K562 (cell line): ENCODE data around the gene NEDD4L. TPM values are rescaled to one million over a fixed set of nuclear protein-coding genes. Genes with fewer than 3 reads are reported as not detected.

Source experiments
- ATAC-seq: fragments of 200-7000 bp; cut with Tn5 transposase; 3 replicates; pipeline ENCODE4 v1.9.1; 2020; ENCODE audit warnings: moderate library complexity
- BruUV-seq: library from RNA; stranded (reverse); fragments of 400-500 nt; replicated peaks from 2 replicates; lab custom pipeline; 2021; lab: Mats Ljungman, UMichigan
- CTCF ChIA-PET: fragments of 300-600 bp; formaldehyde crosslinking; extraction: SDS; loops from one replicate; lab custom pipeline; 2021; ENCODE audit warnings: low intra/inter-chr PET ratio; lab: Yijun Ruan, JAX
- POLR2A ChIA-PET: fragments of 300-600, 350-650 bp; sonication (Branson Sonifier 250); formaldehyde crosslinking; extraction: SDS; loops from one replicate; lab custom pipeline; 2021; ENCODE audit warnings: antibody characterized with exemption, inconsistent platforms; lab: Yijun Ruan, JAX
- DNase-seq, 4 experiments: peaks; one replicate each; pipeline versions ENCODE4 v3.0.0 to v3.0.0-alpha.2; 2011 to 2018; ENCODE audit warnings: low spot score in 3 of 4, mixed read lengths in 3 of 4; ENCODE audit errors: extremely low read depth in 1 of 4
- FAIRE-seq: peaks from 2 replicates; lab custom pipeline; 2011; peaks lifted over from hg19 to GRCh38; lab: Jason Lieb, UNC
- H2AFZ ChIP-seq: 2 replicates; pipeline ENCODE4 v1.6.0; 2011; ENCODE audit warnings: low read depth, low read length, control low read depth, inconsistent platforms
- H3K27ac ChIP-seq: fragments of 200-600 bp; 3 replicates; pipeline ENCODE4 v1.8.0; 2011; ENCODE audit warnings: low read depth, mild to moderate bottlenecking, control low read depth, inconsistent platforms, low read length, moderate library complexity, mixed read lengths; ENCODE audit errors: extremely low read depth
- H3K27me3 ChIP-seq, 2 experiments: fragments of 300-600 bp in 1 of 2; 2 replicates in 1 of 2; 3 replicates in 1 of 2; pipeline versions ENCODE4 v1.6.0 to v1.8.0; 2011; ENCODE audit warnings: inconsistent platforms in 2 of 2, low read length in 2 of 2, mild to moderate bottlenecking in 1 of 2, mixed read lengths in 1 of 2, moderate library complexity in 1 of 2; ENCODE audit not compliant: control insufficient read depth in 2 of 2, insufficient read depth in 2 of 2
- H3K36me3 ChIP-seq: fragments of 300-600 bp; 3 replicates; pipeline ENCODE4 v1.8.0; 2011; ENCODE audit warnings: mild to moderate bottlenecking, low read length, inconsistent platforms; ENCODE audit not compliant: control insufficient read depth, insufficient read depth
- H3K4me1 ChIP-seq, 2 experiments: fragments of 200-600 bp in 1 of 2; replicated peaks in 1 of 2; 2 replicates in 1 of 2; 3 replicates in 1 of 2; pipeline versions ENCODE4 v1.5.1 to v1.8.0; 2011; ENCODE audit warnings: inconsistent platforms in 2 of 2, low read length in 2 of 2, mild to moderate bottlenecking in 1 of 2, mixed read lengths in 1 of 2, moderate library complexity in 1 of 2; ENCODE audit not compliant: control insufficient read depth in 2 of 2, insufficient read depth in 2 of 2
- H3K4me2 ChIP-seq: 2 replicates; pipeline ENCODE4 v1.6.1; 2011; ENCODE audit warnings: low read length, control low read depth, inconsistent platforms, mixed read lengths; ENCODE audit not compliant: insufficient read depth
- H3K4me3 ChIP-seq: fragments of 200-600 bp; sonication (generic), shearing (Covaris generic); 2 replicates; pipeline ENCODE4 v1.5.1; 2016; ENCODE audit warnings: control low read depth, inconsistent platforms
- H3K79me2 ChIP-seq: fragments of 200-600 bp; 3 replicates; pipeline ENCODE4 v1.8.0; 2011; ENCODE audit warnings: low read length, inconsistent platforms; ENCODE audit not compliant: control insufficient read depth, insufficient read depth
- H3K9ac ChIP-seq, 2 experiments: 2 replicates each; pipeline versions ENCODE4 v1.6.0 to v1.6.1; 2011; ENCODE audit warnings: low read depth in 2 of 2, low read length in 2 of 2, control low read depth in 1 of 2, inconsistent platforms in 1 of 2, mild to moderate bottlenecking in 1 of 2, mixed read lengths in 1 of 2; ENCODE audit not compliant: insufficient read depth in 1 of 2
- H3K9me1 ChIP-seq: one replicate; pipeline ENCODE4 v1.6.0; 2011; ENCODE audit warnings: inconsistent platforms, mild to moderate bottlenecking, low read length, moderate library complexity; ENCODE audit not compliant: control insufficient read depth, insufficient read depth
- H3K9me3 ChIP-seq: replicated peaks from 2 replicates; pipeline ENCODE4 v1.5.1; 2011; ENCODE audit warnings: low read depth, low read length, inconsistent platforms; ENCODE audit not compliant: control insufficient read depth, insufficient read depth
- H4K20me1 ChIP-seq: replicated peaks from 2 replicates; pipeline ENCODE4 v1.6.1; 2011; ENCODE audit warnings: low read length, inconsistent platforms, mixed read lengths; ENCODE audit not compliant: control insufficient read depth, insufficient read depth
- ADNP ChIP-seq: fragments of 200-800 bp; sonication (Bioruptor generic); IDR thresholded peaks from 2 replicates; pipeline ENCODE4 v1.6.1; 2016; ENCODE audit warnings: missing genetic modification characterization, missing compliant biosample characterization
- ARID1B ChIP-seq: fragments of 450-650 bp; IDR thresholded peaks from 2 replicates; pipeline ENCODE4 v1.6.1; 2016; ENCODE audit warnings: antibody characterized with exemption, mild to moderate bottlenecking, inconsistent platforms
- BCOR ChIP-seq: fragments of 450-650 bp; IDR thresholded peaks from 2 replicates; pipeline ENCODE4 v1.6.1; 2016
- CHD1 ChIP-seq: fragments of 200-600 bp; sonication (generic); IDR thresholded peaks from one replicate; pipeline ENCODE4 v1.6.1; 2012; ENCODE audit warnings: mild to moderate bottlenecking, moderate library complexity, low read length, inconsistent platforms
- DLX4 ChIP-seq: fragments of 250-450 bp; sonication (Bioruptor Pico); IDR thresholded peaks from 2 replicates; pipeline ENCODE4 v1.6.1; 2021; ENCODE audit warnings: mild to moderate bottlenecking
- DPF2 ChIP-seq: fragments of 450-650 bp; IDR thresholded peaks from 2 replicates; pipeline ENCODE4 v1.6.1; 2016
- E2F3 ChIP-seq: fragments of 250-450 bp; sonication (Bioruptor Pico); IDR thresholded peaks from 2 replicates; pipeline ENCODE4 v1.4.0; 2020; ENCODE audit warnings: mild to moderate bottlenecking
- ERF ChIP-seq: fragments of 450-650 bp; formaldehyde crosslinking; IDR thresholded peaks from 2 replicates; pipeline ENCODE4 v1.4.0; 2020; ENCODE audit warnings: mild to moderate bottlenecking, mixed read lengths
- IRF1 ChIP-seq: sonication (generic); formaldehyde crosslinking; IDR thresholded peaks from 2 replicates; pipeline ENCODE4 v1.8.0; 2022; ENCODE audit warnings: missing genetic modification reagents, mild to moderate bottlenecking, borderline replicate concordance
- MCM2 ChIP-seq: fragments of 450-650 bp; IDR thresholded peaks from 2 replicates; pipeline ENCODE4 v1.6.1; 2017; ENCODE audit warnings: low read depth, mild to moderate bottlenecking
- MCM7 ChIP-seq, 2 experiments: fragments of 450-650 bp; IDR thresholded peaks; 2 replicates each; pipeline ENCODE4 v1.6.1; 2016 to 2018
- NFE2L1 ChIP-seq: fragments of 450-650 bp; IDR thresholded peaks from 2 replicates; pipeline ENCODE4 v1.6.1; 2016; ENCODE audit warnings: missing genetic modification characterization, low read depth, mild to moderate bottlenecking, missing compliant biosample characterization, moderate library complexity, borderline replicate concordance
- POLR2AphosphoS2 ChIP-seq: IDR thresholded peaks from 2 replicates; pipeline ENCODE4 v1.6.1; 2012; ENCODE audit warnings: low read length, improper control_type of control experiment
- PTBP1 ChIP-seq: fragments of 200-400 bp; formaldehyde crosslinking; IDR thresholded peaks from 2 replicates; pipeline ENCODE4 v1.6.1; 2017; ENCODE audit warnings: low read depth, low read length
- RBM15 ChIP-seq: fragments of 200-400 bp; formaldehyde crosslinking; IDR thresholded peaks from 2 replicates; pipeline ENCODE4 v1.6.1; 2018; ENCODE audit warnings: mild to moderate bottlenecking, low read length, moderate library complexity; ENCODE audit not compliant: insufficient read depth
- RBM25 ChIP-seq: fragments of 200-400 bp; formaldehyde crosslinking; IDR thresholded peaks from 2 replicates; pipeline ENCODE4 v1.6.1; 2018; ENCODE audit warnings: low read length, low read depth, moderate library complexity; ENCODE audit not compliant: severe bottlenecking
- SMAD1 ChIP-seq: fragments of 150-350 bp; IDR thresholded peaks from 2 replicates; pipeline ENCODE4 v1.6.1; 2014; ENCODE audit warnings: low read length, low read depth; ENCODE audit not compliant: partially characterized antibody
- SRSF9 ChIP-seq: fragments of 200-400 bp; formaldehyde crosslinking; IDR thresholded peaks from 2 replicates; pipeline ENCODE4 v1.6.1; 2017; ENCODE audit warnings: low read depth, low read length, borderline replicate concordance
- TCF3 ChIP-seq: sonication (generic); formaldehyde crosslinking; IDR thresholded peaks from 2 replicates; pipeline ENCODE4 v1.4.0; 2020; ENCODE audit warnings: mild to moderate bottlenecking, missing genetic modification reagents
- ZNF696 ChIP-seq: fragments of 250-450 bp; sonication (Bioruptor Pico); conservative IDR thresholded peaks from 2 replicates; pipeline ENCODE4 v1.4.0; 2020; ENCODE audit warnings: mild to moderate bottlenecking, moderate library complexity
- WGBS: fragments of 100-300 bp; shearing (Covaris generic); methylation state at CpG from one replicate; pipeline ENCODE4 v1.1.6; 2016; ENCODE audit warnings: low coverage, mixed read lengths; ENCODE audit not compliant: insufficient coverage; ENCODE audit errors: missing lambda C conversion rate; 5-methylcytosine and 5-hydroxymethylcytosine counted together
- in situ Hi-C: fragments of 300-500 bp; cut with MboI; formaldehyde crosslinking; loops from 4 replicates; pipeline ENCODE4 v1.15.0; 2018; ENCODE audit warnings: inconsistent platforms, mixed read lengths
- intact Hi-C: fragments of 100-400 bp; cut with micrococcal nuclease; formaldehyde crosslinking; loops from 2 replicates; pipeline ENCODE4 v1.14.2; 2022
- polyA plus RNA-seq, 8 experiments: library from polyadenylated mRNA; depleted of rRNA in 4 of 8; stranded (reverse) in 5 of 8; unstranded in 3 of 8; fragments of >200 nt; fragmentation: Nextera tagmentation in 2 of 8; fragmentation: Illumina TruSeq in 1 of 8; extraction: Ambion mirVana in 2 of 8; extraction: Trizol in 1 of 8; gene quantifications; 2 replicates each; pipeline versions ENCODE4 v1.2.1 to v1.2.3, GENCODE V29; 2011 to 2014; ENCODE audit warnings: inconsistent platforms in 1 of 8, missing spikeins in 1 of 8
- total RNA-seq, 7 experiments: library from RNA; depleted of rRNA in 6 of 7; stranded (reverse); fragments of >200 nt in 6 of 7; fragmentation: Illumina TruSeq in 2 of 7; extraction: Trizol in 2 of 7; gene quantifications; 2 replicates each; pipeline versions ENCODE4 v1.2.1 to v1.2.3, GENCODE V29; 2011 to 2021; ENCODE audit warnings: low replicate concordance in 1 of 7
- TF ChIP-seq, protein P1 (sequence below): fragments of 250-450 bp; sonication (Bioruptor Pico); IDR thresholded peaks from 2 replicates; pipeline ENCODE4 v1.8.0; 2021; ENCODE audit warnings: borderline replicate concordance, mild to moderate bottlenecking, moderate library complexity; ENCODE audit not compliant: poor library complexity, severe bottlenecking

Gene NEDD4L
- total and polyA plus RNA-seq, 9 of the 15 experiments (the other 6 are each of a cell fraction or from before 2014, with no cell fraction given) = 8.1 to 33.4 (median 19.9) TPM

GRCh38 chr18:58241026-58241679 lies 197.1 kb downstream of the NEDD4L start:
- intact Hi-C loops = no loop called here
- TF ChIP-seq TCF3 (no peak), ADNP (tag) (0 out of 2 replicates have a peak, but pooled peaks have one; percentile 42), ARID1B (no peak), RBM15 (no peak), ERF (no peak), RBM25 (peak; percentile 92), DLX4 (CRISPR knock-in tag) (no peak), POLR2AphosphoS2 (no peak), BCOR (peak; percentile 57; the same call in 1 of the 2 replicates), SMAD1 (no peak), IRF1 (CRISPR knock-in tag) (no peak), SRSF9 (no peak), PTBP1 (no peak), MCM7 (IDR thresholded peaks at IDR 0.05) (no peak), E2F3 (CRISPR knock-in tag) (no peak), NFE2L1 (tag) (no peak), DPF2 (no peak), ZNF696 (CRISPR knock-in tag) (no peak), MCM2 (no peak), CHD1 (no peak)
- TF ChIP-seq, protein P1, sequence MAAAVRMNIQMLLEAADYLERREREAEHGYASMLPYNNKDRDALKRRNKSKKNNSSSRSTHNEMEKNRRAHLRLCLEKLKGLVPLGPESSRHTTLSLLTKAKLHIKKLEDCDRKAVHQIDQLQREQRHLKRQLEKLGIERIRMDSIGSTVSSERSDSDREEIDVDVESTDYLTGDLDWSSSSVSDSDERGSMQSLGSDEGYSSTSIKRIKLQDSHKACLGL (CRISPR knock-in tag) = no peak

More at GRCh38 chr18:58241026-58241679, 197.1 kb downstream of the NEDD4L start:
- POLR2A ChIA-PET = interaction anchor here (0.6 to 1.0 kb wide), 2 partner anchors 19 to 548 kb away, joined by 3 to 4 read pairs; no protein-coding TSS in a partner anchor
- Histone ChIP-seq H3K9me3 (no peaks in the 10 kb centered on the region), H3K9ac (no peak overlapping the region), H3K27ac (no peak overlapping the region), H3K79me2 (no peaks in the 10 kb centered on the region), H3K4me1 (no peaks in the 10 kb centered on the region; a peak in 2 of 5 replicates), H3K27me3 (no peaks in the 10 kb centered on the region), H2AFZ (no peak overlapping the region), H4K20me1 (no peaks in the 10 kb centered on the region; the same call in none of the 2 replicates), H3K36me3 (no peaks in the 10 kb centered on the region), H3K9me1 (no peaks in the 10 kb centered on the region), H3K4me3 (no peak overlapping the region), H3K4me2 (no peak overlapping the region)
- CTCF ChIA-PET = no interaction called here
- ATAC-seq (no peak), DNase-seq (no peak), FAIRE-seq (no peak)
- in situ Hi-C loops = no loop called here
- WGBS = 54% methylated on average over 5 of the region's 6 CpGs
- BruUV-seq = no TSS peak
